Spleen (tissue), 7 donors: ENCODE measurements around the gene CCDC39.

Experiments
- CTCF ChIP-seq, 11 experiments: fragments of 200-600 bp in 7 of 11; fragments of 450-650 bp in 4 of 11; sonication (generic) in 4 of 11; IDR thresholded peaks in 8 of 11; conservative IDR thresholded peaks in 3 of 11; 1 replicate in 7 of 11; 2 replicates in 4 of 11; pipeline versions ENCODE4 v1.4.0 to v1.8.0; 2016 to 2021; ENCODE audit warnings: antibody characterized with exemption in 11 of 11, inconsistent platforms in 4 of 11, mild to moderate bottlenecking in 1 of 11
- POLR2A ChIP-seq, 3 donors: fragments of 450-650 bp; IDR thresholded peaks; one replicate each; pipeline ENCODE4 v1.5.1; 2017; ENCODE audit warnings: antibody characterized with exemption in 3 of 3, mild to moderate bottlenecking in 1 of 3
- POLR2AphosphoS5 ChIP-seq, 3 donors: sonication (generic); formaldehyde crosslinking; IDR thresholded peaks; one replicate each; pipeline ENCODE4 v1.5.1; 2017; ENCODE audit warnings: antibody characterized with exemption in 3 of 3
- donor health status: DM: no; HTN: no; CAD: no; lungs with moderate emphysema.
- donor health status: DM: no; HTN: no; CAD: no.
- donor health status: DM: no; HTN: no; CAD: no.

DNA sequence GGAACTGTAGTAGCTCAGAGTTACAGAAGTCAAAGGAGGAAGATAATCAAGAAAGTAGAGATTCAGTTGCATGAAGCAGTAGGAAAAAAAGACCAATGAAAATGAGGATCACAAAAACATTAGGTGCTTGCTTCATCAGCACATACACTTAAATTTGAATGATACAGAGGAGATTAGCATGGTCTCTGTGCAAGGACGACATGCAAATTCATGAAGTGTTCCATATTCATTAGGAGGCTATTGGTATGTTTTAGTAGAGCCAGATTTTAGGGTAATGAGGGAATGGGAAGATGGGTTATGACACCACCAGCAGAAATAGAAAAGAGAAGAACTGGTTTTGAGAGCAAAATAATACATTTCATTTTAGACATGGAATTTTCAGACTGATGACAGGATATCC lies 98.4 kb downstream of the CCDC39 start:
- TF ChIP-seq CTCF (IDR thresholded peaks at IDR 0.05 in 8 of 11, conservative IDR thresholded peaks at IDR 0.05 in 3 of 11) (no peak), POLR2A (IDR thresholded peaks at IDR 0.05) (no peak), POLR2AphosphoS5 (IDR thresholded peaks at IDR 0.05) (no peak)
